HepG2 (cell line): ENCODE results near the gene AJM1. TPM values are rescaled to one million over a fixed set of nuclear protein-coding genes. Genes with fewer than 3 reads are reported as not detected.
A peak's percentile ranks its signal among the peaks of the same experiment; 100 is the strongest.

Experiments
- ATAC-seq: fragments of 200-7000 bp; cut with Tn5 transposase; 3 replicates; pipeline ENCODE4 v1.9.1; 2020; ENCODE audit warnings: mild to moderate bottlenecking, moderate library complexity
- BruUV-seq: library from RNA; stranded (reverse); fragments of 400-500 nt; replicated peaks from 2 replicates; lab custom pipeline; 2021; lab: Mats Ljungman, UMichigan
- CTCF ChIA-PET: fragments of 300-600 bp; formaldehyde crosslinking; extraction: SDS; loops from one replicate; lab custom pipeline; 2021; ENCODE audit warnings: low total read pairs, inconsistent platforms, low intra/inter-chr PET ratio; lab: Yijun Ruan, JAX
- POLR2A ChIA-PET: fragments of 350-600 bp; sonication (Branson Sonifier 250); formaldehyde crosslinking; loops from one replicate; lab custom pipeline; 2020; ENCODE audit warnings: antibody characterized with exemption, inconsistent platforms; lab: Yijun Ruan, JAX
- DNase-seq: peaks from one replicate; pipeline ENCODE4 v3.0.0-alpha.2; 2015; ENCODE audit warnings: low spot score
- FAIRE-seq: peaks from 3 replicates; lab custom pipeline; 2011; peaks lifted over from hg19 to GRCh38; lab: Jason Lieb, UNC
- H2AFZ ChIP-seq: one replicate; pipeline ENCODE4 v1.6.1; 2011; ENCODE audit warnings: low read length, inconsistent platforms
- H3K27ac ChIP-seq: fragments of 300-600 bp; 3 replicates; pipeline ENCODE4 v1.8.0; 2011; ENCODE audit warnings: mixed run types, mild to moderate bottlenecking, mixed read lengths, low read length, inconsistent platforms; ENCODE audit not compliant: insufficient read depth; ENCODE audit errors: extremely low read length
- H3K27me3 ChIP-seq, 2 experiments: fragments of 200-600 bp in 1 of 2; 2 replicates in 1 of 2; 3 replicates in 1 of 2; pipeline versions ENCODE4 v1.6.0 to v1.8.0; 2011; ENCODE audit warnings: low read length in 2 of 2, mild to moderate bottlenecking in 2 of 2, moderate library complexity in 2 of 2, inconsistent platforms in 1 of 2; ENCODE audit not compliant: insufficient read depth in 2 of 2, control insufficient read depth in 1 of 2
- H3K36me3 ChIP-seq, 2 experiments: fragments of 200-600 bp in 1 of 2; replicated peaks in 1 of 2; 2 replicates in 1 of 2; 3 replicates in 1 of 2; pipeline versions ENCODE4 v1.5.1 to v1.8.0; 2011; ENCODE audit warnings: low read length in 2 of 2, inconsistent platforms in 1 of 2; ENCODE audit not compliant: insufficient read depth in 2 of 2, control insufficient read depth in 1 of 2
- H3K4me1 ChIP-seq: 2 replicates; pipeline ENCODE4 v1.5.1; 2012; ENCODE audit warnings: low read length, inconsistent platforms; ENCODE audit not compliant: insufficient read depth
- H3K4me2 ChIP-seq: 2 replicates; pipeline ENCODE4 v1.6.0; 2011; ENCODE audit warnings: low read depth, low read length, inconsistent platforms
- H3K4me3 ChIP-seq, 3 experiments: fragments of 200-600 bp in 1 of 3; sonication (generic), shearing (Covaris generic) in 1 of 3; replicated peaks in 1 of 3; 2 replicates each; pipeline ENCODE4 v1.5.1; 2011 to 2016; ENCODE audit warnings: low read length in 3 of 3, inconsistent platforms in 2 of 3, low read depth in 2 of 3, mild to moderate bottlenecking in 2 of 3, control low read depth in 1 of 3, mixed read lengths in 1 of 3; ENCODE audit not compliant: insufficient read depth in 1 of 3
- H3K79me2 ChIP-seq: one replicate; pipeline ENCODE4 v1.6.1; 2011; ENCODE audit warnings: low read length, inconsistent platforms; ENCODE audit not compliant: insufficient read depth
- H3K9ac ChIP-seq: 2 replicates; pipeline ENCODE4 v1.6.0; 2011; ENCODE audit warnings: mild to moderate bottlenecking, low read depth, low read length, inconsistent platforms; ENCODE audit not compliant: insufficient read depth
- H3K9me3 ChIP-seq: 2 replicates; pipeline ENCODE4 v1.5.1; 2012; ENCODE audit warnings: mild to moderate bottlenecking, low read length
- H4K20me1 ChIP-seq: 2 replicates; pipeline ENCODE4 v1.6.0; 2011; ENCODE audit warnings: inconsistent platforms, mild to moderate bottlenecking, low read length, moderate library complexity; ENCODE audit not compliant: insufficient read depth
- AGO1 ChIP-seq: fragments of 200-400 bp; formaldehyde crosslinking; IDR thresholded peaks from 2 replicates; pipeline ENCODE4 v1.6.1; 2017; ENCODE audit warnings: mild to moderate bottlenecking, low read depth, low read length, moderate library complexity; ENCODE audit not compliant: poor library complexity, severe bottlenecking
- AKAP8 ChIP-seq: sonication (generic); formaldehyde crosslinking; IDR thresholded peaks from 2 replicates; pipeline ENCODE4 v1.5.1; 2020; ENCODE audit warnings: mild to moderate bottlenecking, missing genetic modification reagents
- ATF1 ChIP-seq: IDR thresholded peaks from 2 replicates; pipeline ENCODE4 v1.6.1; 2016; ENCODE audit warnings: mild to moderate bottlenecking, control low read depth
- HNRNPLL ChIP-seq: fragments of 200-400 bp; formaldehyde crosslinking; IDR thresholded peaks from 2 replicates; pipeline ENCODE4 v1.6.1; 2017; ENCODE audit warnings: mild to moderate bottlenecking, low read depth, low read length; ENCODE audit not compliant: poor library complexity, severe bottlenecking
- KLF15 ChIP-seq: sonication (generic); formaldehyde crosslinking; IDR thresholded peaks from 2 replicates; pipeline ENCODE4 v1.8.1; 2023; ENCODE audit warnings: borderline replicate concordance, mild to moderate bottlenecking, inconsistent platforms, missing genetic modification reagents, mixed read lengths
- NR3C1 ChIP-seq: sonication (generic); formaldehyde crosslinking; IDR thresholded peaks from 2 replicates; pipeline ENCODE4 v1.4.0; 2020; ENCODE audit warnings: missing genetic modification reagents
- PITX1 ChIP-seq: sonication (generic); formaldehyde crosslinking; IDR thresholded peaks from 2 replicates; pipeline ENCODE4 v1.5.1; 2020; ENCODE audit warnings: mild to moderate bottlenecking, missing genetic modification reagents
- PPARG ChIP-seq: conservative IDR thresholded peaks from 2 replicates; pipeline ENCODE4 v1.6.1; 2016; ENCODE audit warnings: missing biosample characterization, missing genetic modification reagents
- RBAK ChIP-seq: sonication (generic); formaldehyde crosslinking; IDR thresholded peaks from 2 replicates; pipeline ENCODE4 v1.5.1; 2020; ENCODE audit warnings: mild to moderate bottlenecking, missing genetic modification reagents
- RXRB ChIP-seq: IDR thresholded peaks from 2 replicates; pipeline ENCODE4 v1.6.1; 2016; ENCODE audit warnings: borderline replicate concordance, missing genetic modification reagents, missing compliant biosample characterization
- SMC3 ChIP-seq: IDR thresholded peaks from 2 replicates; pipeline ENCODE4 v1.6.1; 2011; ENCODE audit warnings: low read length, improper control_type of control experiment
- TMF1 ChIP-seq: sonication (generic); formaldehyde crosslinking; IDR thresholded peaks from 2 replicates; pipeline ENCODE4 v1.8.1; 2022; ENCODE audit warnings: low read depth, missing genetic modification reagents
- TOE1 ChIP-seq: sonication (generic); formaldehyde crosslinking; IDR thresholded peaks from 2 replicates; pipeline ENCODE4 v1.4.0; 2020; ENCODE audit warnings: mild to moderate bottlenecking, missing genetic modification reagents
- ZBTB7A ChIP-seq: sonication (generic); formaldehyde crosslinking; IDR thresholded peaks from 2 replicates; pipeline ENCODE4 v1.8.0; 2022; ENCODE audit warnings: mild to moderate bottlenecking, missing genetic modification reagents
- ZNF296 ChIP-seq: sonication (generic); formaldehyde crosslinking; conservative IDR thresholded peaks from 2 replicates; pipeline ENCODE4 v1.5.0; 2020; ENCODE audit warnings: mild to moderate bottlenecking, missing genetic modification reagents
- ZNF354B ChIP-seq: sonication (generic); formaldehyde crosslinking; IDR thresholded peaks from 2 replicates; pipeline ENCODE4 v1.8.0; 2022; ENCODE audit warnings: mild to moderate bottlenecking, missing genetic modification reagents
- ZNF550 ChIP-seq: sonication (generic); formaldehyde crosslinking; IDR thresholded peaks from 2 replicates; pipeline ENCODE4 v1.4.0; 2020; ENCODE audit warnings: mild to moderate bottlenecking, missing genetic modification reagents, borderline replicate concordance
- ZNF644 ChIP-seq: IDR thresholded peaks from 2 replicates; pipeline ENCODE4 v1.6.1; 2016; ENCODE audit warnings: low read depth
- ZNF777 ChIP-seq: sonication (generic); formaldehyde crosslinking; IDR thresholded peaks from 2 replicates; pipeline ENCODE4 v1.4.0; 2020; ENCODE audit warnings: missing genetic modification reagents
- WGBS: methylation state at CpG from one replicate; pipeline ENCODE4 v1.1.6; 2017; ENCODE audit warnings: low lambda C conversion rate; 5-methylcytosine and 5-hydroxymethylcytosine counted together
- in situ Hi-C: cut with HindIII; loops from 2 replicates; pipeline ENCODE4 v1.10.0; 2017; ENCODE audit warnings: low pct_unique_long_range_greater_than_20kb; ENCODE audit not compliant: extremely low pct_ligation_motif_present
- intact Hi-C: fragments of 100-400 bp; cut with micrococcal nuclease; formaldehyde crosslinking; loops from one replicate; pipeline ENCODE4 v1.10.0; 2022; ENCODE audit not compliant: unreplicated experiment
- polyA plus RNA-seq, 8 experiments: library from polyadenylated mRNA; depleted of rRNA in 3 of 8; stranded (reverse) in 7 of 8; unstranded in 1 of 8; fragments of >200 nt; fragmentation: Illumina TruSeq in 4 of 8; extraction: Trizol in 4 of 8; gene quantifications; 2 replicates each; pipeline versions ENCODE4 v1.2.1 to v1.2.3, GENCODE V29; 2011 to 2016; ENCODE audit warnings: low read depth in 4 of 8, missing spikeins in 1 of 8, mixed read lengths in 1 of 8; ENCODE audit not compliant: insufficient read depth in 1 of 8
- total RNA-seq, 5 experiments: library from RNA; depleted of rRNA; stranded (reverse); fragments of >200 nt; fragmentation: Illumina TruSeq; extraction: Trizol; gene quantifications; 2 replicates each; pipeline ENCODE4 v1.2.3, GENCODE V29; 2016; ENCODE audit warnings: low read depth in 1 of 5
- TF ChIP-seq, protein P1 (sequence below): sonication (generic); formaldehyde crosslinking; IDR thresholded peaks from 2 replicates; pipeline ENCODE4 v1.8.0; 2022; ENCODE audit warnings: missing genetic modification reagents, mild to moderate bottlenecking, inconsistent platforms, borderline replicate concordance
- TF ChIP-seq, protein P2 (sequence below): sonication (generic); formaldehyde crosslinking; IDR thresholded peaks from 2 replicates; pipeline ENCODE4 v1.4.0; 2020; ENCODE audit warnings: mild to moderate bottlenecking, low read depth, missing genetic modification reagents

AJM1 gene
- total and polyA plus RNA-seq, 2 of the 13 experiments (the other 11 are each of a cell fraction or from before 2014, with no cell fraction given): 1.1 to 1.2 TPM

DNA sequence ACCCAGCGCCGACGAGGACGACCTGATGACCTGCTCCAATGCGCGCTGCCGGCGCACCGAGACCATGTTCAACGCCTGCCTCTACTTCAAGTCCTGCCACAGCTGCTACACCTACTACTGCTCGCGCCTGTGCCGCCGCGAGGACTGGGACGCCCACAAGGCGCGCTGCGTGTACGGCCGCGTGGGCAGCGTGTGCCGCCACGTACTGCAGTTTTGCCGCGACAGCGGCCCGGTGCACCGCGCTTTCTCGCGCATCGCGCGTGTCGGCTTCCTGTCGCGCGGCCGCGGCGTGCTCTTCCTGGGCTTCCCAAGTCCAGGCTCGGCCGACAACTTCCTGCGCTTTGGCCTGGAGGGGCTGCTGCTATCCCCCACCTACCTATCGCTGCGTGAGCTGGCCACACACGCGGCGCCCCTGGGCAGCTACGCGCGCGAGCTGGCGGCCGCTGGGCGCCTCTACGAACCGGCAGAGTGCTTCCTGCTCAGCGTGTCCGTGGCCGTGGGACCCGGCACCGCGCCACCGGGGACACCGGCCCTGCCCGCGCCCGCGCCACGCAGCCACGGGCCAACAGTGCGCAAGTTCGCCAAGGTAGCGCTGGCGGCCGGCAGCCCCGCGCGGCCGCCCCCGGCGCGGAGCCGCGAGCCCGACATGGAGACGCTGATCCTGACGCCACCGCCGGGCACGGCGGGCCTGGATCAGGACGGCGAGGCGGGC lies 4.3 kb downstream of the AJM1 start (continued):
- TF ChIP-seq, protein P1, sequence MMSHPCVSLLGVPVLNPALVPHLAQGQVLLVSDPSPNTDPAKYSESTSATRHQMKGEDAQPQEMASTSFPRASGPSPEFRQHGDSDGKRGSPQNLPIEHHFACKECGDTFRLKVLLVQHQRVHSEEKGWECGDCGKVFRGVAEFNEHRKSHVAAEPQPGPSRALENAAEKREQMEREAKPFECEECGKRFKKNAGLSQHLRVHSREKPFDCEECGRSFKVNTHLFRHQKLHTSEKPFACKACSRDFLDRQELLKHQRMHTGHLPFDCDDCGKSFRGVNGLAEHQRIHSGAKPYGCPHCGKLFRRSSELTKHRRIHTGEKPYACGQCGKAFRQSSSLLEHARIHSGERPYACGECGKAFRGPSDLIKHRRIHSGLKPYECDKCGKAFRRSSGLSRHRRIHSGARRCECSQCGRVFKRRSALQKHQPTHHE (CRISPR knock-in tag): no peak

DNA sequence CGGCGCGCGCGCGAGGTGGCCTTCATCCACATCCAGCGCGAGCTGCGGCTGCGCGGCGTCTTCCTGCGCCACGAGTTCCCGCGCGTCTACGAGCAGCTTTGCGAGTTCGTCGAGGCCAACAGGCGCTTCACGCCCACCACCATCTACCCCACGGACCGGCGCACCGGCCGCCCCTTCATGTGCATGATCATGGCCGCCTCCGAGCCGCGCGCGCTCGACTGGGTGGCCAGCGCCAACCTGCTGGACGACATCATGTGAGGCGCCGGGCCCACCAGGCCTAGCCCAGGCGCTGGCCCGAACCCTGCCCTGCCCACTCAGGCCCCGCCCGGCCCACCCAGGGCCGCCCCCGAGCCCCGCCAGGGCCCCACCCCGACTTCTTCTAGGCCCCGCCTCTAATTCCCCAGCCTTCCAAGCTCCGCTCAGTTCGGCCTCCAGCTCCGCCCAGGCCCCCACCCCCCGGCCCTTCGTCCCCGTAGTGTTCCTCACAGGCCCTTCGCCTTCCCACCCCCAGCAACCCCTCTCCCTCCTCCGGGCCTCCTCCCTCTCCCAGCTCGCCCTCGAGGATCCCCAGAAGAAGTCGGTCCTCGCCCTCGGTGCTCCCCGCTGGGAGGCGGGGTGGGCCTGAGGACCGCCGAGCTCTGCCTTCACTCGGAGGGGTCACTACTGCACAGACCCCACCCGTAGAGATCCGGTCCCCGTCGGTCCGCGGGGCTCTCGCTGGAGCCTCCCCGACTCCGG lies 5.0 kb downstream of the AJM1 start:
- CTCF ChIA-PET: no interaction called here
- H2AFZ ChIP-seq: no peak overlapping the region
- WGBS: 61% methylated on average over 56 of the region's 75 CpGs
- no peak for TF ChIP-seq ZBTB7A (CRISPR knock-in tag)
- TF ChIP-seq ZNF296 (CRISPR knock-in tag): no peak
- TF ChIP-seq TOE1 (CRISPR knock-in tag): no peak
- TF ChIP-seq AGO1: no peak
- TF ChIP-seq NR3C1: no peak
- TF ChIP-seq ZNF550 (CRISPR knock-in tag): no peak
- no peak for TF ChIP-seq ATF1 (CRISPR knock-in tag)
- TF ChIP-seq, protein P2, sequence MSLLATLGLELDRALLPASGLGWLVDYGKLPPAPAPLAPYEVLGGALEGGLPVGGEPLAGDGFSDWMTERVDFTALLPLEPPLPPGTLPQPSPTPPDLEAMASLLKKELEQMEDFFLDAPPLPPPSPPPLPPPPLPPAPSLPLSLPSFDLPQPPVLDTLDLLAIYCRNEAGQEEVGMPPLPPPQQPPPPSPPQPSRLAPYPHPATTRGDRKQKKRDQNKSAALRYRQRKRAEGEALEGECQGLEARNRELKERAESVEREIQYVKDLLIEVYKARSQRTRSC (CRISPR knock-in tag): no peak
- TF ChIP-seq ZNF777: peak; percentile 97; the same call in 1 of the 2 replicates
- TF ChIP-seq TMF1: 0 out of 2 replicates have a peak, but pooled peaks have one; percentile 28
- peak; percentile 25; the same call in 1 of the 2 replicates for TF ChIP-seq AKAP8 (CRISPR knock-in tag)
- TF ChIP-seq HNRNPLL: no peak
- no peak for TF ChIP-seq PPARG (CRISPR knock-in tag)
- no peak for TF ChIP-seq SMC3
- TF ChIP-seq ZNF644: no peak
- no peak for TF ChIP-seq ZNF354B (CRISPR knock-in tag)
- TF ChIP-seq RXRB (CRISPR knock-in tag): no peak
- no peak for TF ChIP-seq PITX1 (CRISPR knock-in tag)
- TF ChIP-seq KLF15: no peak
- TF ChIP-seq RBAK (CRISPR knock-in tag): no peak

More for the DNA sequence above, 5.0 kb downstream of the AJM1 start:
- peaks cover 35% of the 10 kb centered on the region for H3K4me1 ChIP-seq
- in situ Hi-C loops (loop anchor here (10.0 kb wide), 1 partner anchor 188 kb away; the partner anchor contains the start of gene FUT7), intact Hi-C loops (loop anchor here (5.0 kb wide), 2 partner anchors 35 to 60 kb away; no protein-coding TSS in a partner anchor)
- no peaks in the 10 kb centered on the region; a peak in 1 of 5 replicates for H3K27me3 ChIP-seq
- H4K20me1 ChIP-seq: peaks cover 9% of the 10 kb centered on the region; the same call in 1 of the 2 replicates
- POLR2A ChIA-PET: interaction anchor here (0.6 to 2.3 kb wide), 12 partner anchors 9 to 239 kb away, joined by 3 to 45 read pairs (median 4); partner anchors contain the start of genes MAN1B1, TMEM141 and TRAF2
- H3K4me2 ChIP-seq: peak overlapping the region; percentile 81
- peaks cover 17% of the 10 kb centered on the region for H3K79me2 ChIP-seq
- ATAC-seq (peak; percentile 1), FAIRE-seq (no peak), DNase-seq (peak; percentile 53)
- H3K4me3 ChIP-seq: peak overlapping the region; percentile 88 to 98 (median 91)
- peak overlapping the region; percentile 91 for H3K27ac ChIP-seq
- BruUV-seq: no TSS peak
- peaks cover 11 to 20% of the 10 kb centered on the region in 2 experiments for H3K36me3 ChIP-seq
- H3K9me3 ChIP-seq: no peaks in the 10 kb centered on the region
- H3K9ac ChIP-seq: peak overlapping the region; percentile 94
